ENCODE measurements around the gene KXD1.

Gene KXD1

DNA sequence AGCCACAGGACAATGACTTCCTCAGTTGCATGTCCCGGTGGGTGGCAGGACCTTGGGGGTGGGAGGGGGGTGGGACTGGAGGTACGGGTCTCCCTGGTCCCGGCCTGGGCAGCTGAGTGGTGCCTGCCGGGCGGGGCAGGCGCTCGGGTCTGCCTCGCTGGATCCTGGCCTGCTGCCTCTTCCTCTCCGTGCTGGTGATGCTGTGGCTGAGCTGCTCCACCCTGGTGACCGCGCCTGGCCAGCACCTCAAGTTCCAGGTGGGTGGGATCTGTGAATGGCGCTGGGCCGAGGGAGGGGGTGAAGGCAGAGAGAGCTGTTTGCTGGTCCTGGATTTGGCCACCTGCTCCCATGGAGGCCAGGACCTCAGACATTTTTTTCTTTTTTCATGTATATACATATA is 60.6 kb downstream of the KXD1 start:
- H3K27me3 ChIP-seq (ENCODE audit: control insufficient read depth, low read length): peaks cover 23% of the 10 kb centered on the region
- peaks cover 8% of the 10 kb centered on the region for H3F3A ChIP-seq (ENCODE audit: control insufficient read depth, insufficient read depth)
- H3K9me2 ChIP-seq (replicated peaks; ENCODE audit: control insufficient read depth, low read length): no peaks in the 10 kb centered on the region
- no peak overlapping the region for H3K4me2 ChIP-seq (ENCODE audit: low read length)
- H3K79me2 ChIP-seq (ENCODE audit: control insufficient read depth, low read length): no peaks in the 10 kb centered on the region
- no peaks in the 10 kb centered on the region for H3K36me3 ChIP-seq (ENCODE audit: control insufficient read depth, low read length)
- H3K9me3 ChIP-seq (ENCODE audit: control insufficient read depth, insufficient read depth, low read length): no peaks in the 10 kb centered on the region
- no peaks in the 10 kb centered on the region for H4K20me1 ChIP-seq (ENCODE audit: control insufficient read depth, insufficient read depth, low read depth, low read length)
- H3K4me3 ChIP-seq (ENCODE audit: low read length): no peak overlapping the region
- H3K4me1 ChIP-seq (ENCODE audit: control insufficient read depth, low read length): peaks cover 28% of the 10 kb centered on the region
- no peak overlapping the region for H3K27ac ChIP-seq (ENCODE audit: low read depth, low read length)
- TF ChIP-seq EZH2phosphoT487 (IDR thresholded peaks at IDR 0.05; ENCODE audit: borderline replicate concordance, low read length) (no peak), CTCF (IDR thresholded peaks at IDR 0.05; ENCODE audit: low read depth, low read length, poor library complexity, severe bottlenecking) (no peak)
